GM23248 (cell line): Measurements from ENCODE around the gene SMARCB1. TPM values are rescaled to one million over a fixed set of nuclear protein-coding genes. Genes with fewer than 3 reads are reported as not detected.

Experiments used
- DNase-seq: peaks from one replicate; pipeline ENCODE4 v3.0.0-alpha.2; 2015
- H2AFZ ChIP-seq: fragments of 200-600 bp; sonication (generic); 2 replicates; pipeline ENCODE4 v1.6.1; 2016; ENCODE audit warnings: antibody characterized with exemption
- H3F3A ChIP-seq: fragments of 200-600 bp; sonication (generic); 2 replicates; pipeline ENCODE4 v1.6.1; 2016; ENCODE audit warnings: mild to moderate bottlenecking, antibody characterized with exemption, mixed run types; ENCODE audit not compliant: insufficient read depth
- H3K27ac ChIP-seq: fragments of 200-600 bp; sonication (generic); 2 replicates; pipeline ENCODE4 v1.5.1; 2016; ENCODE audit warnings: mild to moderate bottlenecking
- H3K27me3 ChIP-seq: fragments of 200-600 bp; sonication (generic); replicated peaks from 2 replicates; pipeline ENCODE4 v1.6.1; 2016; ENCODE audit warnings: mild to moderate bottlenecking; ENCODE audit not compliant: insufficient read depth
- H3K36me3 ChIP-seq: fragments of 200-600 bp; sonication (generic); 2 replicates; pipeline ENCODE4 v1.6.1; 2016; ENCODE audit warnings: low read depth, mild to moderate bottlenecking
- H3K4me1 ChIP-seq: fragments of 200-600 bp; sonication (generic); 2 replicates; pipeline ENCODE4 v1.6.1; 2016; ENCODE audit warnings: mild to moderate bottlenecking; ENCODE audit not compliant: insufficient read depth
- H3K4me2 ChIP-seq: fragments of 200-600 bp; sonication (generic); one replicate; pipeline ENCODE4 v1.6.1; 2016; ENCODE audit warnings: mild to moderate bottlenecking; ENCODE audit not compliant: unreplicated experiment
- H3K4me3 ChIP-seq: fragments of 200-600 bp; sonication (generic); 2 replicates; pipeline ENCODE4 v1.5.1; 2016; ENCODE audit warnings: mild to moderate bottlenecking
- H3K79me2 ChIP-seq: fragments of 200-600 bp; sonication (generic); 2 replicates; pipeline ENCODE4 v1.6.1; 2016; ENCODE audit warnings: mild to moderate bottlenecking; ENCODE audit not compliant: insufficient read depth
- H3K9ac ChIP-seq: fragments of 200-600 bp; sonication (generic); 2 replicates; pipeline ENCODE4 v1.6.1; 2016; ENCODE audit warnings: mild to moderate bottlenecking
- H3K9me2 ChIP-seq: fragments of 200-600 bp; sonication (generic); 2 replicates; pipeline ENCODE4 v1.6.1; 2016; ENCODE audit warnings: mixed run types, mild to moderate bottlenecking, moderate library complexity; ENCODE audit not compliant: insufficient read depth
- H3K9me3 ChIP-seq: fragments of 200-600 bp; sonication (generic); one replicate; pipeline ENCODE4 v1.6.1; 2017; ENCODE audit warnings: low read depth
- H4K20me1 ChIP-seq: fragments of 200-600 bp; sonication (generic); 2 replicates; pipeline ENCODE4 v1.6.0; 2016; ENCODE audit not compliant: insufficient read depth
- EZH2 ChIP-seq: fragments of 200-600 bp; sonication (generic); IDR thresholded peaks from 2 replicates; pipeline ENCODE4 v1.6.1; 2018; ENCODE audit warnings: antibody characterized with exemption, mild to moderate bottlenecking; ENCODE audit not compliant: insufficient read depth, poor library complexity, severe bottlenecking
- EZH2phosphoT487 ChIP-seq: fragments of 200-600 bp; sonication (generic); IDR thresholded peaks from 2 replicates; pipeline ENCODE4 v1.6.1; 2018; ENCODE audit warnings: antibody characterized with exemption, moderate library complexity, mild to moderate bottlenecking, low read depth; ENCODE audit not compliant: insufficient read depth
- WGBS, 2 experiments: methylation state at CpG; one replicate each; pipeline ENCODE4 v1.1.6; 2015 to 2017; ENCODE audit warnings: low lambda C conversion rate in 2 of 2, low coverage in 1 of 2; ENCODE audit errors: missing lambda C conversion rate in 2 of 2; 5-methylcytosine and 5-hydroxymethylcytosine counted together
- in situ Hi-C: fragments of 300-500 bp; cut with MboI; formaldehyde crosslinking; loops from 2 replicates; pipeline ENCODE4 v1.15.0; 2020
- polyA plus RNA-seq: library from polyadenylated mRNA; unstranded; fragments of >200 nt; fragmentation: Nextera tagmentation; extraction: Ambion mirVana; gene quantifications from 2 replicates; pipeline ENCODE4 v1.2.1, GENCODE V29; 2016
- total RNA-seq: library from RNA; depleted of rRNA; stranded (reverse); fragments of >200 nt; shearing (Covaris generic); gene quantifications from 2 replicates; pipeline ENCODE4 v1.2.3, GENCODE V29; 2014

Gene SMARCB1
- total and polyA plus RNA-seq, 2 experiments from 2014 or later: 63.9 to 85.2 TPM

DNA sequence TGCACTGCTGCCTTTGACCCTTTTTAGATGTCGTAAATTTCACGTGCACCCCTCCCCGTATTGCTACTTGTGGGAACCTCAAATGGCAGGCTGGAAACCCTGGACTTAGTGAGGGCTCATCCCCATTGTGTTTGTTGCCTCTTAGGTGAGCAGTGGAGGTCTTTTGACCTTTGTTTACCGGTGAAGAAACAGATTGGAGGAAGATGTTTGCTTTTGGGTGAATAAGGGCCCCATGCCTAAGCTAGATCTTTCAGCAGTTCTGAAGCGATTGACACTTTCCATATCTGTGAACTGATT, 782 bp downstream of the SMARCB1 start:
- H3K9me3 ChIP-seq: no peaks in the 10 kb centered on the region
- H3K9me2 ChIP-seq: no peaks in the 10 kb centered on the region
- TF ChIP-seq EZH2phosphoT487 (no peak), EZH2 (no peak)
- no peak for DNase-seq
- H3K4me3 ChIP-seq: peak overlapping the region; percentile 93
- H2AFZ ChIP-seq: peak overlapping the region; percentile 59
- H3K4me2 ChIP-seq: peak overlapping the region; percentile 89
- H3K9ac ChIP-seq: peak overlapping the region; percentile 99
- no peaks in the 10 kb centered on the region for H3K27me3 ChIP-seq
- H3K4me1 ChIP-seq: peaks cover 27% of the 10 kb centered on the region
- no peaks in the 10 kb centered on the region for H3K36me3 ChIP-seq
- H3K79me2 ChIP-seq: peaks cover 53% of the 10 kb centered on the region
- WGBS, 2 experiments: 2 to 3% methylated on average over 5 of the region's 5 CpGs
- peak overlapping the region; percentile 98 for H3K27ac ChIP-seq
- in situ Hi-C loops: no loop called here
- H3F3A ChIP-seq: peaks cover 10% of the 10 kb centered on the region
- H4K20me1 ChIP-seq: peaks cover 22% of the 10 kb centered on the region; the same call in 1 of the 2 replicates

DNA sequence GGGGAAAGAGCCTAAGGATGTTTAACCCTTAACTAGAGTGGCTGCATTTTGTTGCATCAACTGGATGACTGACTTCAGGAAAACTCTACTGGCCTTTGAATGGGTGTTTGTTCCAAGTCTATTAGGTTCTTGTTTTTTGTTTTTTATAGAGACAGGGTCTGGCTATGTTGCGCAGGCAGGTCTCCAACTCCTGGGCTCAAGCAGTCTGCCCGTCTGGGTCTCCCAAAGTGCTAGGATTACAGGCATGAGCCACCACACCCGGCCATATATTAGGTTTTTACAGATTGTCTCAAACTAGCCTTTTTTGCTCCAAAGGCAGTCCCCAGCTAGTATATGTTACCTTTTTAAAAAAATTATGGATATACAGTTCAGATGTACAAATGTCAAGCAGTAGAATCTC, 1.1 kb downstream of the SMARCB1 start:
- no peak for TF ChIP-seq EZH2
- no peak for TF ChIP-seq EZH2phosphoT487
- Histone ChIP-seq H3K9me3 (no peaks in the 10 kb centered on the region), H4K20me1 (peaks cover 22% of the 10 kb centered on the region; the same call in 1 of the 2 replicates), H3K4me3 (peak overlapping the region; percentile 93), H3F3A (peaks cover 10% of the 10 kb centered on the region), H3K36me3 (no peaks in the 10 kb centered on the region), H2AFZ (no peak overlapping the region; the same call in 1 of the 2 replicates), H3K9ac (peak overlapping the region; percentile 99), H3K4me2 (peak overlapping the region; percentile 89), H3K9me2 (no peaks in the 10 kb centered on the region), H3K27ac (peak overlapping the region; percentile 98; the same call in 1 of the 2 replicates), H3K79me2 (peaks cover 56% of the 10 kb centered on the region), H3K4me1 (peaks cover 27% of the 10 kb centered on the region), H3K27me3 (no peaks in the 10 kb centered on the region)
- WGBS, 2 experiments: 30 to 33% methylated on average over 3 of the region's 3 CpGs
- in situ Hi-C loops: no loop called here
- DNase-seq: no peak

DNA sequence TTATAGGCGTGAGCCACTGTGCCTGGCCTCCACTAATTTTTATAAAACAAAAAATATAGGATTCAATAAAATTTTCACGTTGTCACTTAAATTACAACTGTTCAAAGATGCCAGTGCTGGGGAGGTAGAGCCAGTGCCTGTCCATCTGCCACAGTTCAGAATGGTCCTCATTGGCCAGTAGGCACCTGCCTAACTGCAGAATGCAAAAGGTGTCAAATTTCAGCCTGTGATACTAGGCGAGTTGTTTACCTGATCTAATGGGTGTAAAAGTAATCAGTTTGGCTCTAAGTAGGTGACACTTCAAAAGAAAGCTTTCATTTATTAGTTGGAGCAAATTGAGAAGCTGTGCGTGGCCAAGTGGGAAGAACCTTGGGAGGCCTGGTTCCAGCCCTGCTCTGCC, 2.4 kb downstream of the SMARCB1 start:
- H3K36me3 ChIP-seq: peaks cover 1% of the 10 kb centered on the region; the same call in 1 of the 2 replicates
- WGBS, 2 experiments: 76% methylated on average over 4 of the region's 4 CpGs
- H3K9ac ChIP-seq: no peak overlapping the region
- H3K9me3 ChIP-seq: no peaks in the 10 kb centered on the region
- H3K9me2 ChIP-seq: no peaks in the 10 kb centered on the region
- H4K20me1 ChIP-seq: peaks cover 22% of the 10 kb centered on the region; the same call in 1 of the 2 replicates
- no peak overlapping the region for H3K4me3 ChIP-seq
- H3K27me3 ChIP-seq: no peaks in the 10 kb centered on the region
- no peak for DNase-seq
- no peak overlapping the region for H2AFZ ChIP-seq
- H3K4me1 ChIP-seq: peaks cover 27% of the 10 kb centered on the region
- TF ChIP-seq EZH2 (no peak), EZH2phosphoT487 (no peak)
- H3K4me2 ChIP-seq: no peak overlapping the region
- in situ Hi-C loops: no loop called here
- H3K27ac ChIP-seq: no peak overlapping the region
- H3K79me2 ChIP-seq: peaks cover 62% of the 10 kb centered on the region
- H3F3A ChIP-seq: peaks cover 10% of the 10 kb centered on the region

DNA sequence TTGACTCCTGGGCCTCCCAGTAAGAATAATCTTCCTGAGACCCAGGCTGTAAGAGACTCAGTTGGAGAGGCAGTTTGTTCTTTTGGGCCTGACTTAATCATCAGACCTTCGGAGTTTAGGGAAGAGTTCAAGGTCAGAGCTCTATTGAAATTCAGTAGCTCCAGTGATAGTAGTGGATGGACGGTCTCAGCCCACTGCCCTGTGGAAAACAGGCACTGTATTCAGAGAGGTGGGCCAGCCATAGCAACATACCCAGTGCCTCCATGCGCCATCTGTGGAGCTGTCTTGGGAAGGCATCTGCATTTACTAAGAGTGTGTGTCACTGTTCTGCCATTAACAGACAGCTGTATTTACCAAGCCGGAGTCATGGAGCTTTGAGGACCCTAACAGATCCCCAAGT, 2.9 kb downstream of the SMARCB1 start:
- Histone ChIP-seq H3K9ac (no peak overlapping the region), H3K27ac (no peak overlapping the region), H3K9me3 (no peaks in the 10 kb centered on the region), H3K4me1 (peaks cover 27% of the 10 kb centered on the region), H2AFZ (no peak overlapping the region), H3K36me3 (peaks cover 7% of the 10 kb centered on the region), H3K9me2 (no peaks in the 10 kb centered on the region), H3K4me2 (no peak overlapping the region), H3F3A (peaks cover 10% of the 10 kb centered on the region), H3K4me3 (no peak overlapping the region), H3K27me3 (no peaks in the 10 kb centered on the region), H3K79me2 (peaks cover 68% of the 10 kb centered on the region), H4K20me1 (peaks cover 22% of the 10 kb centered on the region; the same call in 1 of the 2 replicates)
- in situ Hi-C loops: no loop called here
- TF ChIP-seq EZH2phosphoT487 (no peak), EZH2 (no peak)
- 84 to 88% methylated on average over 4 of the region's 4 CpGs for WGBS, 2 experiments
- DNase-seq: no peak
